Mesothelial cell of epicardium (in vitro differentiated cells): Measurements from ENCODE around the gene DSEL. TPM values are rescaled to one million over a fixed set of nuclear protein-coding genes. Genes with fewer than 3 reads are reported as not detected.

ENCODE experiments used
- DNase-seq, 2 experiments: peaks; one replicate each; pipeline ENCODE4 v3.0.0; 2021; ENCODE audit warnings: low spot score in 2 of 2; ENCODE audit not compliant: unreplicated experiment in 2 of 2
- H3K27ac Mint-ChIP-seq: 2 replicates; pipeline ENCODE4 v1.8.0; 2021; ENCODE audit warnings: mixed read lengths
- H3K27me3 Mint-ChIP-seq: 2 replicates; pipeline ENCODE4 v1.8.0; 2021; ENCODE audit warnings: low read depth, mixed read lengths
- H3K36me3 Mint-ChIP-seq: 2 replicates; pipeline ENCODE4 v1.8.0; 2021; ENCODE audit warnings: mixed read lengths
- H3K4me1 Mint-ChIP-seq: 2 replicates; pipeline ENCODE4 v1.8.0; 2021; ENCODE audit warnings: mixed read lengths
- H3K4me3 Mint-ChIP-seq: 2 replicates; pipeline ENCODE4 v1.8.0; 2021; ENCODE audit warnings: mild to moderate bottlenecking, moderate library complexity, mixed read lengths
- H3K9me3 Mint-ChIP-seq: 2 replicates; pipeline ENCODE4 v1.8.0; 2021; ENCODE audit warnings: mixed read lengths
- CTCF ChIP-seq: fragments of 200-600 bp; sonication (generic); IDR thresholded peaks from one replicate; pipeline ENCODE4 v1.5.0; 2021; ENCODE audit warnings: antibody characterized with exemption; ENCODE audit not compliant: unreplicated experiment
- total RNA-seq: library from RNA; stranded (reverse); gene quantifications from 3 replicates; pipeline ENCODE4 v1.2.1, GENCODE V29; 2021

Gene DSEL
- total RNA-seq, 1 donor from 2014 or later = 6.3 TPM

GRCh38 chr18:67483952-67484351, 32.6 kb downstream of the DSEL start:
- Mint-ChIP-seq H3K4me1 (peaks cover 5% of the 10 kb centered on the region), H3K27ac (no peak overlapping the region), H3K27me3 (no peaks in the 10 kb centered on the region), H3K4me3 (no peak overlapping the region), H3K9me3 (no peaks in the 10 kb centered on the region), H3K36me3 (no peaks in the 10 kb centered on the region)
- no peak for DNase-seq
- TF ChIP-seq CTCF = no peak

- Mint-ChIP-seq H3K9me3 (no peaks in the 10 kb centered on the region), H3K27ac (no peak overlapping the region), H3K36me3 (no peaks in the 10 kb centered on the region), H3K4me3 (no peak overlapping the region), H3K27me3 (no peaks in the 10 kb centered on the region), H3K4me1 (peaks cover 5% of the 10 kb centered on the region)
- DNase-seq = no peak
- no peak for TF ChIP-seq CTCF
Measured at GRCh38 chr18:67483237-67483636, 33.3 kb downstream of the DSEL start.

GRCh38 chr18:67478249-67478648, 38.3 kb downstream of the DSEL start:
- no peak for DNase-seq
- TF ChIP-seq CTCF = no peak
- H3K27me3 Mint-ChIP-seq = no peaks in the 10 kb centered on the region
- H3K36me3 Mint-ChIP-seq = no peaks in the 10 kb centered on the region
- no peaks in the 10 kb centered on the region for H3K9me3 Mint-ChIP-seq
- no peak overlapping the region for H3K27ac Mint-ChIP-seq
- no peak overlapping the region for H3K4me3 Mint-ChIP-seq
- peaks cover 2% of the 10 kb centered on the region for H3K4me1 Mint-ChIP-seq

- Mint-ChIP-seq H3K27ac (no peak overlapping the region), H3K27me3 (no peaks in the 10 kb centered on the region), H3K36me3 (no peaks in the 10 kb centered on the region), H3K4me3 (no peak overlapping the region), H3K4me1 (no peaks in the 10 kb centered on the region), H3K9me3 (no peaks in the 10 kb centered on the region)
- no peak for DNase-seq
- no peak for TF ChIP-seq CTCF
Measured at GRCh38 chr18:67477522-67477921, 39.0 kb downstream of the DSEL start.

GRCh38 chr18:67476585-67476984, 39.9 kb downstream of the DSEL start:
- H3K36me3 Mint-ChIP-seq = no peaks in the 10 kb centered on the region
- DNase-seq = no peak
- no peak overlapping the region for H3K4me3 Mint-ChIP-seq
- H3K27ac Mint-ChIP-seq = no peak overlapping the region
- no peaks in the 10 kb centered on the region for H3K9me3 Mint-ChIP-seq
- H3K4me1 Mint-ChIP-seq = no peaks in the 10 kb centered on the region
- no peak for TF ChIP-seq CTCF
- no peaks in the 10 kb centered on the region for H3K27me3 Mint-ChIP-seq

- Mint-ChIP-seq H3K4me1 (no peaks in the 10 kb centered on the region), H3K36me3 (no peaks in the 10 kb centered on the region), H3K9me3 (no peaks in the 10 kb centered on the region), H3K27me3 (no peaks in the 10 kb centered on the region), H3K4me3 (no peak overlapping the region), H3K27ac (no peak overlapping the region)
- DNase-seq = no peak
- TF ChIP-seq CTCF = no peak
Measured at GRCh38 chr18:67475673-67476072, 40.8 kb downstream of the DSEL start.
